Sigmoid colon (tissue), 7 donors: Measurements from ENCODE around the gene TM9SF3. TPM values are rescaled to one million over a fixed set of nuclear protein-coding genes. Genes with fewer than 3 reads are reported as not detected.

Experiments used
- DNase-seq: peaks from one replicate; pipeline ENCODE4 v3.0.0-alpha.2; 2019
- H3K27ac ChIP-seq, 4 donors: fragments of 200-600 bp; sonication (generic); one replicate each; pipeline ENCODE4 v1.5.1; 2016 to 2019; ENCODE audit warnings: mild to moderate bottlenecking in 1 of 4
- H3K27me3 ChIP-seq, 3 donors: fragments of 200-600 bp; sonication (generic); one replicate each; pipeline ENCODE4 v1.5.1; 2019; ENCODE audit warnings: mild to moderate bottlenecking in 1 of 3
- H3K36me3 ChIP-seq, 4 donors: fragments of 200-600 bp; sonication (generic); one replicate each; pipeline ENCODE4 v1.5.1; 2016 to 2019
- H3K4me1 ChIP-seq, 4 donors: fragments of 200-600 bp; sonication (generic); one replicate each; pipeline ENCODE4 v1.5.1; 2017 to 2019
- H3K4me3 ChIP-seq, 4 donors: fragments of 200-600 bp; sonication (generic); one replicate each; pipeline ENCODE4 v1.5.1; 2017 to 2019; ENCODE audit warnings: mild to moderate bottlenecking in 2 of 4, moderate library complexity in 1 of 4
- H3K9me3 ChIP-seq, 4 donors: fragments of 200-600 bp in 3 of 4; sonication (generic) in 3 of 4; one replicate each; pipeline versions ENCODE4 v1.5.1 to v1.6.1; 2013 to 2019
- EP300 ChIP-seq, 4 donors: sonication (generic); formaldehyde crosslinking; IDR thresholded peaks; one replicate each; pipeline ENCODE4 v1.6.1; 2017; ENCODE audit warnings: antibody characterized with exemption in 4 of 4
- POLR2A ChIP-seq, 2 donors: fragments of 450-650 bp; IDR thresholded peaks; one replicate each; pipeline ENCODE4 v1.6.1; 2016; ENCODE audit warnings: antibody characterized with exemption in 2 of 2, mild to moderate bottlenecking in 2 of 2, moderate library complexity in 2 of 2
- POLR2AphosphoS5 ChIP-seq, 4 donors: sonication (generic); formaldehyde crosslinking; IDR thresholded peaks; one replicate each; pipeline ENCODE4 v1.6.1; 2017; ENCODE audit warnings: antibody characterized with exemption in 4 of 4
- WGBS, 2 donors: extraction: QIAGEN DNeasy Blood & Tissue Kit; methylation state at CpG; one replicate each; pipeline ENCODE4 v1.1.7; 2013; 5-methylcytosine and 5-hydroxymethylcytosine counted together
- intact Hi-C: fragments of 100-400 bp; cut with DNase I; formaldehyde crosslinking; loops from one replicate; pipeline ENCODE4 v1.15.1; 2023
- polyA plus RNA-seq, 3 donors: library from polyadenylated mRNA; stranded (reverse); fragments of 200-250 nt; gene quantifications; one replicate each; pipeline ENCODE4 v1.2.3, GENCODE V29; 2013
- total RNA-seq, 4 donors: library from RNA; depleted of rRNA; stranded (reverse); fragments of >200 nt; gene quantifications; one replicate each; pipeline ENCODE4 v1.1.0, GENCODE V29; 2016
- TF ChIP-seq, protein P1 (sequence below), 4 experiments: fragments of 450-650 bp in 3 of 4; fragments of 200-600 bp in 1 of 4; IDR thresholded peaks; one replicate each; pipeline ENCODE4 v1.5.1; 2016 to 2019; ENCODE audit warnings: antibody characterized with exemption in 4 of 4, mild to moderate bottlenecking in 3 of 4, moderate library complexity in 2 of 4
- donor health status: healthy with polysubstance abuse.
- donor health status: Bipolar disorder and iron deficiency.
- donor health status: healthy.

Gene TM9SF3
- total and polyA plus RNA-seq, 7 donors = 18.5 to 115 (median 104) TPM

DNA sequence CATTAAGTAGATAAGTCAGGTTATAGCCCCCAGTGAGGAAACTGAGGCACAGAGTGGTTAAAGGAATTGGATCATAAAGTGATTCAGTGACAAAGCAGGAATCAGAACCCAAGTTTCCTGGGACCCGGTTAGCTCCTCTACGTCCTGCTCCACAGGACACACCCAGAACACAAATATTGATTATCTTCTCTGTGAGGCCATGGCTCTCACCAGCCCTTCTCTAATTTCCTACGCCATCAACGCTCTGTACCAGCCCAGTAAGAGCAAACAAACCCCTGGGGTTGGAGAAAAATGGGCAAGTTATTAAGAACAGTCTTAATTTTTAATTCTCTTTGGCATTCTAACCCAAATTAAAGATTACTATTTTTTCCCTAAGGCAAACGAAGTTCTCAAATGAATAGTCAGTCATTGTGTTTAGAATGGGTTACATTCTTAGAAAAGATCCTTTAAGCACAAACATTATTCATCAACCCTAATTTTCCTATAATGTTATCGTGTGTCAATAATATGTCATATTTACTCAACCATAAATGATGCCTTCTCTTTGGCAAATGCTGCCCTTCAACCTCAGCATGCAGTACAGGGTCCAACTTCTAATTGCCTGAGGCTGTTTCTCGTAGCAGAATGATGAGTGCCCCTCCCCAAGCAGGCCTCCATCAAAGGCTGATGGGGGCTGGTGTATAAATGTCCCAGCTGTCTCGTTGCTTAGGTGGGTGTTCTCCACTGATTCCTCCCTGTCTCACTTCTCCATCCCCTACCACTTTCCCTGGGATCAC, 25.4 kb upstream of the TM9SF3 start:
- WGBS, 2 donors = 20 to 71% methylated on average over 8 of the region's 8 CpGs
- DNase-seq = no peak
- no peak for TF ChIP-seq EP300 (IDR thresholded peaks at IDR 0.05)
- TF ChIP-seq, protein P1, sequence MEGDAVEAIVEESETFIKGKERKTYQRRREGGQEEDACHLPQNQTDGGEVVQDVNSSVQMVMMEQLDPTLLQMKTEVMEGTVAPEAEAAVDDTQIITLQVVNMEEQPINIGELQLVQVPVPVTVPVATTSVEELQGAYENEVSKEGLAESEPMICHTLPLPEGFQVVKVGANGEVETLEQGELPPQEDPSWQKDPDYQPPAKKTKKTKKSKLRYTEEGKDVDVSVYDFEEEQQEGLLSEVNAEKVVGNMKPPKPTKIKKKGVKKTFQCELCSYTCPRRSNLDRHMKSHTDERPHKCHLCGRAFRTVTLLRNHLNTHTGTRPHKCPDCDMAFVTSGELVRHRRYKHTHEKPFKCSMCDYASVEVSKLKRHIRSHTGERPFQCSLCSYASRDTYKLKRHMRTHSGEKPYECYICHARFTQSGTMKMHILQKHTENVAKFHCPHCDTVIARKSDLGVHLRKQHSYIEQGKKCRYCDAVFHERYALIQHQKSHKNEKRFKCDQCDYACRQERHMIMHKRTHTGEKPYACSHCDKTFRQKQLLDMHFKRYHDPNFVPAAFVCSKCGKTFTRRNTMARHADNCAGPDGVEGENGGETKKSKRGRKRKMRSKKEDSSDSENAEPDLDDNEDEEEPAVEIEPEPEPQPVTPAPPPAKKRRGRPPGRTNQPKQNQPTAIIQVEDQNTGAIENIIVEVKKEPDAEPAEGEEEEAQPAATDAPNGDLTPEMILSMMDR (IDR thresholded peaks at IDR 0.05) = no peak
- TF ChIP-seq POLR2AphosphoS5 (IDR thresholded peaks at IDR 0.05) = no peak
- TF ChIP-seq POLR2A (IDR thresholded peaks at IDR 0.05) = no peak
- Histone ChIP-seq H3K4me3 (no peak overlapping the region), H3K36me3 (no peaks in the 10 kb centered on the region), H3K4me1 (no peaks in the 10 kb centered on the region), H3K27ac (no peak overlapping the region), H3K9me3 (no peaks in the 10 kb centered on the region), H3K27me3 (no peaks in the 10 kb centered on the region)
- intact Hi-C loops = no loop called here

DNA sequence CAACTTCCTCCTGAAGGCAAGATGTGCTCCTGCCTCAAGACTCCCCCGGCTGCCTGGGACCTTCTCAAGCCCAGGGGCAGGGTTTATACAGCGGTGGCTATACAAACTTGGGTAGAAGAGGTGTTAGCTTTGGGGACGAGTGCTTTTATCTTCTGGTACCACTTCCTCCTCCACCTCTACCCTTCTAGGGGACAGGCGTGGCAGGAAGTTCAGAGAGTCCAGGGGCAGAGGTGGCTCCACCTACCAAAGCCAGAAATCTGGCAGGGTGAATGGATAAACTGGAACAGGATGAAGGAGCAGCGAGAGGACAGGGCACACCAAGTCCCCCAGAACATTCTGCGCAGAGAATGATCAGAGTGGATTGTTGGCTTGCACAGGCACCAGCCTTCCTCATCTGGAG, 24.0 kb upstream of the TM9SF3 start:
- intact Hi-C loops = no loop called here
- Histone ChIP-seq H3K4me3 (no peak overlapping the region), H3K4me1 (no peaks in the 10 kb centered on the region), H3K9me3 (no peaks in the 10 kb centered on the region), H3K27ac (no peak overlapping the region), H3K27me3 (no peaks in the 10 kb centered on the region), H3K36me3 (no peaks in the 10 kb centered on the region)
- TF ChIP-seq POLR2AphosphoS5 (IDR thresholded peaks at IDR 0.05) (no peak), POLR2A (IDR thresholded peaks at IDR 0.05) (no peak), EP300 (IDR thresholded peaks at IDR 0.05) (no peak)
- TF ChIP-seq, protein P1 (IDR thresholded peaks at IDR 0.05) = no peak
- WGBS, 2 donors = 16 to 45% methylated on average over 6 of the region's 6 CpGs
- no peak for DNase-seq

DNA sequence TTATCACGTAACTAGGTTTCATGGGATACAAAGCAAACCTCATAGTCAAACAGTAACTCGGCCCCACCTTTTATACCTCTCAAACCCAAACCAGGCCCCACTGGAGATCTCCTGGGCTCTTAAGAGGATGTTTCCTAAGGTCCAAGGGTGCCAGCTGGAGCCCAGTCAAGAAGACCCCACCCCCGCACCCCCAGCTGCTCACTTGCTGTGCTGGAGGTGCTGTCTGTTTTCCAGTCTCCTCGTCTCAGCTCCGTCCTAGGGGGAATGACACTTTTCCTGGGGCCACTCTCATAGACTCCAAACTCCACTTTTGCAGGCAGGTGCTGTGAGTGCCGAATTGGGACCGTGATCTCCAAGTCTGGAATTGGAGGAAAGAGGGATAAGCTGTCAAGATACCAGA, 22.7 kb upstream of the TM9SF3 start:
- H3K27me3 ChIP-seq = no peaks in the 10 kb centered on the region
- no peak overlapping the region for H3K27ac ChIP-seq
- intact Hi-C loops = no loop called here
- no peak overlapping the region for H3K4me3 ChIP-seq
- H3K4me1 ChIP-seq = no peaks in the 10 kb centered on the region
- TF ChIP-seq EP300 (IDR thresholded peaks at IDR 0.05) = no peak
- TF ChIP-seq POLR2A (IDR thresholded peaks at IDR 0.05) = no peak
- no peak for TF ChIP-seq POLR2AphosphoS5 (IDR thresholded peaks at IDR 0.05)
- TF ChIP-seq, protein P1 (IDR thresholded peaks at IDR 0.05) = no peak
- no peak for DNase-seq
- no peaks in the 10 kb centered on the region for H3K36me3 ChIP-seq
- 30 to 74% methylated on average over 7 of the region's 7 CpGs for WGBS, 2 donors
- H3K9me3 ChIP-seq = no peaks in the 10 kb centered on the region

DNA sequence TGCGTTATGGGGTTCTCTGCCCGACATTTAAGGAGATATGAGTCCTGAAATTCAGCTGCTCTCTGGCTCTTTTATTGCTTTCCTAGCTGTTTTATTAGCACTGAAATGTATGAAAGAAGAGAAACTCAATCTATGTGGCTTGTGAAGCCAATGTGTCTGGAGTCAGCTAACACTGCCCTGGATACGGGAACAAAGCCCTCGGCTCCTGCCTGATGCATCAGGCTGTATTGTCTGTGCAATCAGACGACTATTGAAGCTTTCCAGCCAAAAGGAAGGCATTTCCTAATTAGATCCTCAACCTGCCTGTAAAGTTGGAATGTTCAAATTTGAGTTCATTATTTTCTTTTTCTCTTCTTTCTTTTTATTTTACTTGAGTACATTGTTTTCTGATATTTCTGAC, 22.0 kb upstream of the TM9SF3 start:
- no peak overlapping the region for H3K4me3 ChIP-seq
- 22 to 69% methylated on average over 5 of the region's 5 CpGs for WGBS, 2 donors
- no peak overlapping the region for H3K27ac ChIP-seq
- no peaks in the 10 kb centered on the region for H3K36me3 ChIP-seq
- no peaks in the 10 kb centered on the region for H3K4me1 ChIP-seq
- H3K9me3 ChIP-seq = no peaks in the 10 kb centered on the region
- TF ChIP-seq, protein P1 (IDR thresholded peaks at IDR 0.05) = no peak
- TF ChIP-seq POLR2A (IDR thresholded peaks at IDR 0.05) (no peak), POLR2AphosphoS5 (IDR thresholded peaks at IDR 0.05) (no peak), EP300 (IDR thresholded peaks at IDR 0.05) (no peak)
- intact Hi-C loops = no loop called here
- no peak for DNase-seq
- H3K27me3 ChIP-seq = no peaks in the 10 kb centered on the region

DNA sequence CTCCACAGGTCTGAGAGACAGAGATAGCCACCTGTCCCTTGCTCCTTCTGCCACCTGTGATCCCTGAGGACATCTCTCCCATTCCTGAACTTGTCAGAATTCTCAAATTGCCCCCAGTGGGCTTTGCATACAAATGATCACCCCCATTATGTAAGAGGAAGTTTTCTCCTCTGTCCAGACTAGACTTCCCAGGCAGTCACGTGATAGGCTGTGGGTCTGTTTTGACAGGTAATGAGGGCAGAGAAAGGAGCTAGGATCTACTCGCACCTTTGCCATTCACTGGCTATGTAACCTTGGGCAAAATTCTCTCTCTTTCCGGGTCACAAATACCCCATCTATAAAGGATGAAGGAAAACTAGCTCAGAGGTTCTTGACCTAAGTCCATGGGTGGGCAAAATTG, 21.4 kb upstream of the TM9SF3 start:
- TF ChIP-seq POLR2A (IDR thresholded peaks at IDR 0.05) = no peak
- no peak for TF ChIP-seq EP300 (IDR thresholded peaks at IDR 0.05)
- TF ChIP-seq, protein P1 (IDR thresholded peaks at IDR 0.05) = no peak
- TF ChIP-seq POLR2AphosphoS5 (IDR thresholded peaks at IDR 0.05) = no peak
- no peak for DNase-seq
- intact Hi-C loops = no loop called here
- Histone ChIP-seq H3K4me3 (no peak overlapping the region), H3K27ac (no peak overlapping the region), H3K27me3 (no peaks in the 10 kb centered on the region), H3K9me3 (no peaks in the 10 kb centered on the region), H3K36me3 (no peaks in the 10 kb centered on the region), H3K4me1 (no peaks in the 10 kb centered on the region)
- 30 to 73% methylated on average over 3 of the region's 3 CpGs for WGBS, 2 donors
